SIG-M5 (cell line): ENCODE data around the gene TBCB.
"Not testable (repeated sequence)": the region's sequence is repeated elsewhere in the genome, so short reads cannot be mapped to it uniquely, and the experiment has no call there.

ENCODE experiments used
- DNase-seq: peaks from one replicate; lab custom pipeline; 2025; lab: John Stamatoyannopoulos, UW

TBCB gene

DNA sequence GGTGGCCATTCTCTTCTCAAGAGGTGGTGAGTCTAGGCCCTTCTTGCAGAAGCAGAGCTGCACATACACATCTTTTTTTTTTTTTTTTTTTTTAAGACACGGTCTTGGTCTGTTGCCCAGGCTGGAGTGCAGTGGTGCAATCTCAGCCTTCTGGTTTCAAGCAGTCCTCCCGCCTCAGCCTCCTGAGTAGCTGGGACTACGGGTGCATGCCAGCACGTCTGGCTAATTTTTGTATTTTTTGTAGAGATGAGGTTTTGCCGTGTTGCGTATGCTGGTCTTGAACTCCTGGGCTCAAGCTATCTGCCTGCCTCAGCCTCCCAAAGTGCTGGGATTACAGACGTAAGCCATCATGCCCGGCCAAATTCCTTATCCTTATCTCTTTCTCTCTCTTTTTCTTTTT lies 58.6 kb downstream of the TBCB start:
- DNase-seq, result not testable (repeated sequence)
